GM12875 (cell line): ENCODE measurements around the gene TMC6.

ENCODE experiments used
- H3K4me3 ChIP-seq: one replicate; pipeline ENCODE4 v1.5.1; 2011; ENCODE audit warnings: low read depth, low read length, control low read depth
- TF ChIP-seq, protein P1 (sequence below): IDR thresholded peaks from 2 replicates; pipeline ENCODE4 v1.5.1; 2011; ENCODE audit warnings: low read depth, mild to moderate bottlenecking, control low read depth, inconsistent platforms, low read length, moderate library complexity, borderline replicate concordance; ENCODE audit not compliant: insufficient read depth

TMC6 gene

DNA sequence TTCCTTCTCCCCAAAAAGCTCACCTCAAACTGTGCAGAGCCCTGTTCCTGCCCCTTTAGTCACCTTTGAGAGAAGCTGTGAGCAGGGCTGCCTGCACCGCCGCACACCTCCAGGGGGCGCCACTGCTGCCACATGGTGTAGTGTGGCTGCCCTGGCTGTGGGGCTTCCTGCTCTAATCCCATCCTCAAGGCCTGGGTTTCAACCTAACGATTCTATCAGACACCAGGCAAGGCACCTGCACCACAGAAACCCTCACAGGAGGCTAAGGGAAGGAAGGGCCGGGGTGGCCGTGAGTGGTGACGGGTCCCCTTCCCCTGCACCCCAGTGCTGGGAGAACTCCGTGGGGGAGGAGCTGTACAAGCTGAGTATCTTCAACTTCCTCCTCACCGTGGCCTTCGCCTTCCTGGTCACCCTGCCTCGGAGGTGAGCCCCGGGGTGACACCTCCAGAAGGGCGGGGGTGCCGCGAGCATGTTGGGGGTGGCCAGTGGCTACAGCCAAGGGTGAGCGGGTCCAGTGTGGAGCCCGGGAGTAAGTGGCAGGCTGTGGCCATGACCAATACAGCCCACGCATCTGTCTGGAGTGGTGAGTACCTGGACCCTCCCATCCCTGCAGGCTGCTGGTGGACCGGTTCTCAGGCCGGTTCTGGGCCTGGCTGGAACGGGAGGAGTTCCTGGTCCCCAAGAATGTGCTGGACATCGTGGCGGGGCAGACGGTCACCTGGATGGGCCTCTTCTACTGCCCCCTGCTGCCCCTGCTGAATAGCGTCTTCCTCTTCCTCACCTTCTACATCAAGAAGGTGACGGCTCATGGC, 9.0 kb upstream of the TMC6 start:
- TF ChIP-seq, protein P1, sequence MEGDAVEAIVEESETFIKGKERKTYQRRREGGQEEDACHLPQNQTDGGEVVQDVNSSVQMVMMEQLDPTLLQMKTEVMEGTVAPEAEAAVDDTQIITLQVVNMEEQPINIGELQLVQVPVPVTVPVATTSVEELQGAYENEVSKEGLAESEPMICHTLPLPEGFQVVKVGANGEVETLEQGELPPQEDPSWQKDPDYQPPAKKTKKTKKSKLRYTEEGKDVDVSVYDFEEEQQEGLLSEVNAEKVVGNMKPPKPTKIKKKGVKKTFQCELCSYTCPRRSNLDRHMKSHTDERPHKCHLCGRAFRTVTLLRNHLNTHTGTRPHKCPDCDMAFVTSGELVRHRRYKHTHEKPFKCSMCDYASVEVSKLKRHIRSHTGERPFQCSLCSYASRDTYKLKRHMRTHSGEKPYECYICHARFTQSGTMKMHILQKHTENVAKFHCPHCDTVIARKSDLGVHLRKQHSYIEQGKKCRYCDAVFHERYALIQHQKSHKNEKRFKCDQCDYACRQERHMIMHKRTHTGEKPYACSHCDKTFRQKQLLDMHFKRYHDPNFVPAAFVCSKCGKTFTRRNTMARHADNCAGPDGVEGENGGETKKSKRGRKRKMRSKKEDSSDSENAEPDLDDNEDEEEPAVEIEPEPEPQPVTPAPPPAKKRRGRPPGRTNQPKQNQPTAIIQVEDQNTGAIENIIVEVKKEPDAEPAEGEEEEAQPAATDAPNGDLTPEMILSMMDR, result peak; percentile 87

DNA sequence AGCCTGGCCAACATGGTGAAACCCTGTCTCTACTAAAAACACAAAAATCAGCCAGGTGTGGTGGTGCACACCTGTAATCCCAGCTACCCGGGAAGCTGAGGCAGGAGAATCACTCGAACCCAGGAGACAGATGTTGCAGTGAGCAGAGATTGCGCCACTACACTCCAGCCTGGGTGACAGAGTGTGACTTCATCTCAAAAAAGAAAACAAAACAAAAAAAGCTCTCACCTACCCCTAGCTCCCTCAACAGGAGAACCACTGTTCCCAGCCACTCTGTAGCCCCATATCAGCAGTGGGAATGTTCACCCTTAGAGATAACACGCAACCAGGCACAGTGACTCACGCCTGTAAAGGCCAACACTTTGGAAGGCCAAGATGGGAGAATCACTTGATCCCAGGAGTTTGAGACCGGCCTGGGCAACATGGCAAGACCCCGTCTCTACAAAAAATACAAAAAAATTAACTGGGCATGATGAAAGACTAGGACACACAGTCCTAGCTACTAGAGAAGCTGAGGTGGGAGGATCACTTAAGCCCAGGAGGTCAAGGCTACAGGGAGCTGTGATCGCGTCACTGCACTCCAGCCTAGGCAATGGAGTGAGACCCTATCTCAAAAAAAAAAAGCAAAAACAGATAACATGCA, 7.4 kb upstream of the TMC6 start:
- no peak overlapping the region for H3K4me3 ChIP-seq
- TF ChIP-seq, protein P1, result no peak

More for the DNA sequence above, 9.0 kb upstream of the TMC6 start:
- no peak overlapping the region for H3K4me3 ChIP-seq

DNA sequence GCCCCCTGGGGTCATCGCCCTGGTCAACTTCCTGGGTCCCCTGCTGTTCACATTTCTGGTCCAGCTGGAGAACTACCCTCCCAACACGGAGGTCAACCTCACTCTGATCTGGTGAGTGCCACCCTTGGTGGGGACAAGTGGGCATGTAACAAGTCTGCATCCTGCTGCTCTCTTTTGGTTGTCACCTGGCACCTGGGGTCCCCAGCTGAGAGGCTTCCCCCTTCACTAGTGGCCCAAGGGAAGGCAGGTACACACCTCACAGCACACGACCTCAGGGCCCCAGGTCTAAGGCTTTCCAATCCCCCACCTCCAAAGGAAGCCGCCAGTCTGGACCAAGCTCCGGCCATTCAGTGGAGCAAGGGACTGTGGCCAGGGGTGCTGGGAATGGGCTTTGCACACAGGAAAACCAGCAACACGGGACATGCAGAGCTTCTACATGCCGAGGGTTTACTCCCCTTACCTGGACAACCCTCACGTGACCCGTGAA, 6.4 kb upstream of the TMC6 start:
- no peak overlapping the region for H3K4me3 ChIP-seq
- TF ChIP-seq, protein P1, result no peak

DNA sequence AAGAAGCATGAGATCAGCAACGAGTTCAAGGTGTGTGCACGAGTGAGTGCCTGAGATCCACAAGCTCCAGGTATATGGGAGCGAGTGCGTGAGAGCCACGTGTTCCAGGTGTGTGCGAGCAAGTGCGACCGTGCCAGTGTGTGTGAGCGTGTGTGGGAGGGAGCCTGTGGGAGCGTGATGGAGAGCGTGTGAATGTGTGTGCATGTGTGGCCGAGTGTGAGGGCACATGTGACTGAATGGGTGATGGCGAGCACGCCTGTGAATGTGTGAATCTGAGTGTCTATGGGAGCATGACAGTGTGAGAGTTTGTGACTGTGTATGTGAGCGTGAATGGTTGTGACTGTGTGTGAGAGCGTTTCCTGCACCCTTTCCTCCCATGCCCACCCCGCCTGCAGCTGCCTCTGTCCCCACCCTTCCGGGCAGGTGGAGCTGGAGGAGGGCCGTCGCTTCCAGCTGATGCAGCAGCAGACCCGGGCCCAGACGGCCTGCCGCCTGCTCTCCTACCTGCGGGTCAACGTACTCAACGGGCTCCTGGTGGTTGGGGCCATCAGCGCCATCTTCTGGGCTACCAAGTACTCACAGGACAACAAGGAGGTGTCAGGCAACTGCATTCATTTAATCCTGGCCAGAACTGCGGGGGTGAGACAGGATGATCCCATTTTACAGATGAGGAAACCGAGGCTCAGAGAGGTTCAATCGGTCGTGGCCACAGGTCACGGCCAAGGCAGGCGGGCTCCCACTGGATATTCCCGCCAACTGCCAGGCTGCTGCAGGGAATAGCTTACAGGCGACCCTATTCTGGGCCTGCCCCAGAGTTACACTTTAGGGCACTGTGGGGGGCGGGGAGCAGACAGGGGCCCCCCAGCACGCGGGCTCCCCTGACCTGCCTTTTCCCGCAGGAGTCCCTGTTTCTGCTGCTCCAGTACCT, 5.7 kb upstream of the TMC6 start:
- peak overlapping the region; percentile 68 for H3K4me3 ChIP-seq
- TF ChIP-seq, protein P1, result peak; percentile 77

DNA sequence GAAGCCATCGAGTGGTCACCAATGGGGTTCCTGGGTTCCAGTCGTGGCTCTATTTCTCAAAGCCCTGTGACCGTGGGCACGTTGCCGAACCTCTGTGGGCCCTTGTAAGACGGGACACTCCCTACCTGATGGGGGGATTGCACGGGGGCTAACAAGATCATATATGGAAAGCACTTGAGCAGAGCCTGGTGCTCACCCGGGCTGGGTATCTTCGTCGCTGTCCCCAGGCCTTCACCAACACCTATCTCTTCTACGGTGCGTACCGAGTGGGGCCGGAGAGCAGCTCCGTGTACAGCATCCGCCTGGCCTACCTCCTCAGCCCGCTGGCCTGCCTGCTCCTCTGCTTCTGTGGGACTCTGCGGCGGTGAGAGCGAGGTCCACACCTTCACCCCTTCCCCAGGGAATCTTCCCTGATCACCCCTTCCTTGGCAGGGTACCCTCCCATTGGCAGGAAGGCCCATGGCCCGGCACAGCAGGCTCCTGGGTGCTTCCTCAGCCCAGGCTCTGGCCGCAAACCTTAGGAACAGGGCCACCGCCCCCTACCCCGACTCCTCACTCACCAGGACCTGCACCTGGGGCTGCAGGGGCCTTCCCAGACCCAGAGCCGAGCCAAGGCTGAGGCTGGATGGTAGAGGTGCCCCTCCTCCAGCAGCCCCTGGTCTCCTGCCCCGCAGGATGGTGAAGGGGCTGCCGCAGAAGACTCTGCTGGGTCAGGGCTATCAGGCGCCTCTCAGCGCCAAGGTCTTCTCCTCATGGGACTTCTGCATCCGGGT, 4.8 kb upstream of the TMC6 start:
- peak overlapping the region; percentile 68 for H3K4me3 ChIP-seq
- TF ChIP-seq, protein P1, result no peak

DNA sequence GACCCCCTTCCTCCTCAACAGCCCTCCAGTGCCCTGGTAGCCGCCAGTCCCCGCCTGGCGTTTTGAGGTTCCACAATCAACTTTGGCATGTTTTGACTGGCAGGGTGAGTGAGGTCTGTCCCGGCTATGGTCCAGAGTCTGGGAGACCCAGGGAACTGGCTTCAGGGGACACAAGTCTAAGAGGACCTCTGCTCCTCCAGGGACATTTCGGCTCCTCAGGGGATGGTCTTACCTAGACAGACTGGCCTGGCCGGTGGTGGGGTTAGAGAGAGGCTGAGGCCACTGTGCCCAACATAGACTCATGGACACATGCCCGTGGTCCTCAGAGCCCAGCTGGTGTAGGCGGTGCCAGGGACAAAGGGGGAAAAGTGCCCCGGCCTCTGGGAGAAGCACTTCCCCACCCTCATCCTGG, 4.2 kb upstream of the TMC6 start:
- TF ChIP-seq, protein P1, result no peak
- peak overlapping the region; percentile 68 for H3K4me3 ChIP-seq
